NCI-H2196 (cell line): ENCODE results near the gene RBBP7.
"Not testable (repeated sequence)": the region's sequence is repeated elsewhere in the genome, so short reads cannot be mapped to it uniquely, and the experiment has no call there.

ENCODE experiments used
- DNase-seq: peaks from one replicate; lab custom pipeline; 2025; ENCODE audit not compliant: unreplicated experiment; lab: John Stamatoyannopoulos, UW

Gene RBBP7

GRCh38 chrX:16867947-16868346 is 2.2 kb downstream of the RBBP7 start:
- DNase-seq: no peak

GRCh38 chrX:16862829-16863228 is 7.3 kb downstream of the RBBP7 start:
- DNase-seq: no peak

GRCh38 chrX:16856744-16857143 is 13.4 kb downstream of the RBBP7 start:
- DNase-seq: no peak

GRCh38 chrX:16856076-16856404 is 14.1 kb downstream of the RBBP7 start:
- not testable (repeated sequence) for DNase-seq

GRCh38 chrX:16855363-16856075 is 14.6 kb downstream of the RBBP7 start:
- no peak for DNase-seq

GRCh38 chrX:16853537-16853936 is 16.6 kb downstream of the RBBP7 start:
- DNase-seq: no peak

- DNase-seq: no peak
Measured at GRCh38 chrX:16852617-16853179, 17.5 kb downstream of the RBBP7 start.

- DNase-seq: no peak
Measured at GRCh38 chrX:16851827-16852226, 18.3 kb downstream of the RBBP7 start.

GRCh38 chrX:16851421-16851820 is 18.7 kb downstream of the RBBP7 start:
- DNase-seq: no peak

GRCh38 chrX:16848541-16848940 is 21.6 kb downstream of the RBBP7 start:
- DNase-seq: no peak

- DNase-seq: no peak
Measured at GRCh38 chrX:16845686-16846085, 24.5 kb downstream of the RBBP7 start.

GRCh38 chrX:16843208-16843909 is 26.8 kb downstream of the RBBP7 start:
- DNase-seq: no peak

GRCh38 chrX:16842684-16843083 is 27.5 kb downstream of the RBBP7 start:
- DNase-seq: no peak

- no peak for DNase-seq
Measured at GRCh38 chrX:16839852-16840460, 30.2 kb downstream of the RBBP7 start.

- DNase-seq: no peak
Measured at GRCh38 chrX:16839219-16839851, 30.8 kb downstream of the RBBP7 start.

- no peak for DNase-seq
Measured at GRCh38 chrX:16838202-16839066, 31.7 kb downstream of the RBBP7 start.

- no peak for DNase-seq
Measured at GRCh38 chrX:16836371-16836770, 33.8 kb downstream of the RBBP7 start.

- DNase-seq: no peak
Measured at GRCh38 chrX:16834806-16835205, 35.4 kb downstream of the RBBP7 start.

- no peak for DNase-seq
Measured at GRCh38 chrX:16832301-16832700, 37.9 kb downstream of the RBBP7 start.

- DNase-seq: peak; percentile 21
Measured at GRCh38 chrX:16828124-16828908, 41.8 kb downstream of the RBBP7 start.
